Liver (tissue), 9 donors: ENCODE measurements around the gene KRT4. TPM values are rescaled to one million over a fixed set of nuclear protein-coding genes. Genes with fewer than 3 reads are reported as not detected.
"Not testable (repeated sequence)": the region's sequence is repeated elsewhere in the genome, so short reads cannot be mapped to it uniquely, and the experiment has no call there.

Experiments
- DNase-seq: peaks from one replicate; pipeline ENCODE4 v3.0.0-alpha.2; 2017; ENCODE audit warnings: low spot score
- H3K27ac ChIP-seq, 2 donors: one replicate each; pipeline ENCODE4 v1.7.0; 2013; ENCODE audit warnings: inconsistent platforms in 2 of 2, low read length in 2 of 2, control low read depth in 1 of 2, low read depth in 1 of 2, mild to moderate bottlenecking in 1 of 2
- H3K27me3 ChIP-seq, 4 donors: one replicate each; pipeline versions ENCODE4 v1.6.1 to v1.7.0; 2013; ENCODE audit warnings: low read length in 3 of 4, inconsistent platforms in 1 of 4, mild to moderate bottlenecking in 1 of 4, moderate library complexity in 1 of 4; ENCODE audit not compliant: control insufficient read depth in 4 of 4, insufficient read depth in 4 of 4
- H3K36me3 ChIP-seq, 4 donors: one replicate each; pipeline versions ENCODE4 v1.6.1 to v1.7.0; 2013; ENCODE audit warnings: low read length in 3 of 4, mild to moderate bottlenecking in 3 of 4, low read depth in 1 of 4, moderate library complexity in 1 of 4; ENCODE audit not compliant: control insufficient read depth in 4 of 4, insufficient read depth in 3 of 4
- H3K4me1 ChIP-seq, 4 donors: one replicate each; pipeline versions ENCODE4 v1.6.1 to v1.7.0; 2013; ENCODE audit warnings: low read length in 3 of 4, mild to moderate bottlenecking in 3 of 4, moderate library complexity in 1 of 4; ENCODE audit not compliant: control insufficient read depth in 4 of 4, insufficient read depth in 4 of 4
- H3K4me3 ChIP-seq, 3 donors: one replicate each; pipeline versions ENCODE4 v1.6.1 to v1.7.0; 2013; ENCODE audit warnings: low read length in 3 of 3, control low read depth in 1 of 3, low read depth in 1 of 3, mild to moderate bottlenecking in 1 of 3
- H3K9ac ChIP-seq, 2 donors: one replicate each; pipeline ENCODE4 v1.7.0; 2013; ENCODE audit warnings: low read length in 2 of 2, mild to moderate bottlenecking in 2 of 2, moderate library complexity in 2 of 2, control low read depth in 1 of 2, low read depth in 1 of 2
- H3K9me3 ChIP-seq, 4 donors: one replicate each; pipeline versions ENCODE4 v1.6.1 to v1.7.0; 2013; ENCODE audit warnings: low read length in 3 of 4; ENCODE audit not compliant: control insufficient read depth in 4 of 4
- EGR1 ChIP-seq, 2 donors: IDR thresholded peaks; 2 replicates each; pipeline ENCODE4 v1.6.1; 2016 to 2018; ENCODE audit warnings: antibody characterized with exemption in 2 of 2, low read depth in 2 of 2
- GABPA ChIP-seq, 2 donors: IDR thresholded peaks in 1 of 2; conservative IDR thresholded peaks in 1 of 2; 2 replicates each; pipeline ENCODE4 v1.6.1; 2016; ENCODE audit warnings: antibody characterized with exemption in 2 of 2, mild to moderate bottlenecking in 1 of 2, moderate library complexity in 1 of 2
- HNF4A ChIP-seq, 2 donors: conservative IDR thresholded peaks; 2 replicates each; pipeline ENCODE4 v1.6.1; 2016; ENCODE audit warnings: antibody characterized with exemption in 2 of 2, mild to moderate bottlenecking in 2 of 2
- HNF4G ChIP-seq: IDR thresholded peaks from 2 replicates; pipeline ENCODE4 v1.6.1; 2016; ENCODE audit warnings: antibody characterized with exemption
- JUND ChIP-seq, 2 donors: IDR thresholded peaks; 2 replicates each; pipeline ENCODE4 v1.6.1; 2016; ENCODE audit warnings: antibody characterized with exemption in 2 of 2
- NR2F2 ChIP-seq: IDR thresholded peaks from 2 replicates; pipeline ENCODE4 v1.6.1; 2016; ENCODE audit warnings: antibody characterized with exemption
- RXRA ChIP-seq, 2 donors: IDR thresholded peaks; 2 replicates each; pipeline ENCODE4 v1.6.1; 2017 to 2018; ENCODE audit warnings: antibody characterized with exemption in 2 of 2, mild to moderate bottlenecking in 1 of 2
- SP1 ChIP-seq: IDR thresholded peaks from 2 replicates; pipeline ENCODE4 v1.6.1; 2018; ENCODE audit warnings: antibody characterized with exemption, mild to moderate bottlenecking
- TAF1 ChIP-seq: conservative IDR thresholded peaks from 2 replicates; pipeline ENCODE4 v1.6.1; 2016; ENCODE audit warnings: antibody characterized with exemption, mild to moderate bottlenecking
- YY1 ChIP-seq: IDR thresholded peaks from 2 replicates; pipeline ENCODE4 v1.6.1; 2016; ENCODE audit warnings: antibody characterized with exemption, mild to moderate bottlenecking
- WGBS: extraction: QIAGEN DNeasy Blood & Tissue Kit; methylation state at CpG from one replicate; pipeline ENCODE4 v1.1.7; 2013; 5-methylcytosine and 5-hydroxymethylcytosine counted together
- polyA plus RNA-seq, 2 donors: library from polyadenylated mRNA; stranded (reverse) in 1 of 2; unstranded in 1 of 2; fragments of 200-250 nt in 1 of 2; fragments of >200 nt in 1 of 2; fragmentation: Nextera tagmentation in 1 of 2; extraction: Ambion mirVana in 1 of 2; gene quantifications; one replicate each; pipeline versions ENCODE4 v1.2.1 to v1.2.3, GENCODE V29; 2013 to 2015
- total RNA-seq, 2 donors: library from RNA; depleted of rRNA; stranded (reverse); fragments of >200 nt; gene quantifications; one replicate each; pipeline ENCODE4 v1.2.3, GENCODE V29; 2014
- TF ChIP-seq, protein P1 (sequence below): IDR thresholded peaks from 2 replicates; pipeline ENCODE4 v1.6.1; 2016; ENCODE audit warnings: antibody characterized with exemption
- TF ChIP-seq, protein P2 (sequence below): IDR thresholded peaks from 2 replicates; pipeline ENCODE4 v1.6.1; 2016; ENCODE audit warnings: antibody characterized with exemption
- TF ChIP-seq, protein P3 (sequence below): IDR thresholded peaks from 2 replicates; pipeline ENCODE4 v1.6.1; 2016; ENCODE audit warnings: antibody characterized with exemption
- donor health status: healthy.
- donor health status: healthy.
- donor health status: healthy.
- donor health status: healthy.
- donor health status: healthy.

Gene KRT4
- total and polyA plus RNA-seq, 4 donors, result 0.05 to 0.23 TPM; not detected in 2

GRCh38 chr12:52856787-52857186 is 42.9 kb upstream of the KRT4 start:
- H3K27me3 ChIP-seq, result peaks cover 0 to 4% (median 0%) of the 10 kb centered on the region in 4 donors
- no peak for DNase-seq
- H3K4me1 ChIP-seq, result no peaks in the 10 kb centered on the region
- H3K27ac ChIP-seq, result no peak overlapping the region
- TF ChIP-seq TAF1 (no peak), EGR1 (IDR thresholded peaks at IDR 0.05; ENCODE audit: low read depth in 2 of 2) (no peak), HNF4A (conservative IDR thresholded peaks at IDR 0.05) (no peak), RXRA (IDR thresholded peaks at IDR 0.05) (no peak)
- TF ChIP-seq, protein P1, sequence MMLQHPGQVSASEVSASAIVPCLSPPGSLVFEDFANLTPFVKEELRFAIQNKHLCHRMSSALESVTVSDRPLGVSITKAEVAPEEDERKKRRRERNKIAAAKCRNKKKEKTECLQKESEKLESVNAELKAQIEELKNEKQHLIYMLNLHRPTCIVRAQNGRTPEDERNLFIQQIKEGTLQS, result no peak
- H3K9ac ChIP-seq, result no peak overlapping the region
- H3K36me3 ChIP-seq, result no peaks in the 10 kb centered on the region
- WGBS, result 93% methylated on average over 3 of the region's 3 CpGs
- H3K9me3 ChIP-seq, result no peaks in the 10 kb centered on the region
- H3K4me3 ChIP-seq, result no peak overlapping the region

DNA sequence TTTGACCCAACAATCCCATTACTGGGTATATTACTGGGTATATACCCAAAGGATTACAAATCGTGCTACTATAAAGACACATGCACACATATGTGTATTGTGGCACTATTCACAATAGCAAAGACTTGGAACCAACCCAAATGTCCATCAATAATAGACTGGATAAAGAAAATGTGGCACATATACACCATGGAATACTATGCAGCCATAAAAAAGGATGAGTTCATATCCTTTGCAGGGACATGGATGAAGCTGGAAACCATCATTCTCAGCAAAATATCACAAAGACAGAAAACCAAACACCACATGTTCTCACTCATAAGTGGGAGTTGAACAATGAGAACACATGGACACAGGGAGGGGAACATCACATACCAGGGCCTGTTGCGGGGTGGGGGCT is 42.2 kb upstream of the KRT4 start:
- 98% methylated on average over 2 of the region's 2 CpGs for WGBS
- not testable (repeated sequence) for H3K9ac ChIP-seq, DNase-seq

DNA sequence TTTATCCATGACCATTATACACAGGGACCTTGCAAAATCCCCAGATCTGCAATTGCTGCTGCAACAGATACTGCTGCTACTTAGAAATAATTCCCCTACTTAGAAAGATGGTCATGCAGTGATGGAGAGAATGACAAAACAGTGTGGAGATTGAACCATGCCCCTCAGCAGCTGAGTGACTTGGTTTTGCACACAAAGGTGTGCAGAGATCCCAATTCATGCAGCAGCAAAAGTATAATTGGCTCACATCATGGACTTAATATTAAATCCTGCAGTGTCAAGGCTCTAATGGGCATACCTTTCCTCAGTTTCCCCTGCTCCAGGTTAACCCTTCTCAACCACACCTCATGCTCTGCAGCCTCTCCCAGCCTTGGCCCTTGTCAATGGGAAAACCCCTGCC is 37.9 kb upstream of the KRT4 start:
- Histone ChIP-seq H3K27ac (no peak overlapping the region), H3K9ac (no peak overlapping the region), H3K4me3 (no peak overlapping the region), H3K27me3 (peaks cover 0 to 4% (median 0%) of the 10 kb centered on the region in 4 donors), H3K36me3 (no peaks in the 10 kb centered on the region), H3K4me1 (no peaks in the 10 kb centered on the region), H3K9me3 (no peaks in the 10 kb centered on the region)
- TF ChIP-seq, protein P2, sequence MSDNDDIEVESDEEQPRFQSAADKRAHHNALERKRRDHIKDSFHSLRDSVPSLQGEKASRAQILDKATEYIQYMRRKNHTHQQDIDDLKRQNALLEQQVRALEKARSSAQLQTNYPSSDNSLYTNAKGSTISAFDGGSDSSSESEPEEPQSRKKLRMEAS, result no peak
- TF ChIP-seq GABPA (IDR thresholded peaks at IDR 0.05 in 1 of 2, conservative IDR thresholded peaks at IDR 0.05 in 1 of 2) (no peak), NR2F2 (no peak), TAF1 (no peak), EGR1 (IDR thresholded peaks at IDR 0.05; ENCODE audit: low read depth in 2 of 2) (no peak), JUND (IDR thresholded peaks at IDR 0.05) (no peak), SP1 (no peak)
- TF ChIP-seq, protein P1, result no peak
- TF ChIP-seq, protein P3, sequence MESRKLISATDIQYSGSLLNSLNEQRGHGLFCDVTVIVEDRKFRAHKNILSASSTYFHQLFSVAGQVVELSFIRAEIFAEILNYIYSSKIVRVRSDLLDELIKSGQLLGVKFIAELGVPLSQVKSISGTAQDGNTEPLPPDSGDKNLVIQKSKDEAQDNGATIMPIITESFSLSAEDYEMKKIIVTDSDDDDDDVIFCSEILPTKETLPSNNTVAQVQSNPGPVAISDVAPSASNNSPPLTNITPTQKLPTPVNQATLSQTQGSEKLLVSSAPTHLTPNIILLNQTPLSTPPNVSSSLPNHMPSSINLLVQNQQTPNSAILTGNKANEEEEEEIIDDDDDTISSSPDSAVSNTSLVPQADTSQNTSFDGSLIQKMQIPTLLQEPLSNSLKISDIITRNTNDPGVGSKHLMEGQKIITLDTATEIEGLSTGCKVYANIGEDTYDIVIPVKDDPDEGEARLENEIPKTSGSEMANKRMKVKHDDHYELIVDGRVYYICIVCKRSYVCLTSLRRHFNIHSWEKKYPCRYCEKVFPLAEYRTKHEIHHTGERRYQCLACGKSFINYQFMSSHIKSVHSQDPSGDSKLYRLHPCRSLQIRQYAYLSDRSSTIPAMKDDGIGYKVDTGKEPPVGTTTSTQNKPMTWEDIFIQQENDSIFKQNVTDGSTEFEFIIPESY, result no peak
- DNase-seq, result no peak

More for the DNA sequence above, 42.2 kb upstream of the KRT4 start:
- H3K4me1 ChIP-seq, H3K4me3 ChIP-seq, H3K27ac ChIP-seq, H3K27me3 ChIP-seq, H3K9me3 ChIP-seq, H3K36me3 ChIP-seq: not testable (repeated sequence)

- DNase-seq, result no peak
- no peak overlapping the region for H3K9ac ChIP-seq
- TF ChIP-seq NR2F2 (no peak), EGR1 (IDR thresholded peaks at IDR 0.05; ENCODE audit: low read depth in 2 of 2) (no peak), GABPA (IDR thresholded peaks at IDR 0.05 in 1 of 2, conservative IDR thresholded peaks at IDR 0.05 in 1 of 2) (no peak), YY1 (no peak), HNF4A (conservative IDR thresholded peaks at IDR 0.05) (no peak), HNF4G (no peak)
- TF ChIP-seq, protein P1, result no peak
- TF ChIP-seq, protein P3, result no peak
- TF ChIP-seq, protein P2, result no peak
Observed at GRCh38 chr12:52850681-52851080, 36.8 kb upstream of the KRT4 start.

More at GRCh38 chr12:52850681-52851080, 36.8 kb upstream of the KRT4 start:
- no peaks in the 10 kb centered on the region for H3K36me3 ChIP-seq
- H3K9me3 ChIP-seq, result no peaks in the 10 kb centered on the region
- H3K4me1 ChIP-seq, result no peaks in the 10 kb centered on the region
- no peak overlapping the region for H3K4me3 ChIP-seq
- 81% methylated on average over 5 of the region's 5 CpGs for WGBS
- H3K27me3 ChIP-seq, result peaks cover 0 to 4% (median 0%) of the 10 kb centered on the region in 4 donors
- no peak overlapping the region for H3K27ac ChIP-seq
